CD8-positive, alpha-beta memory T cell (primary cell): Measurements from ENCODE around the gene PIP4K2B. TPM values are rescaled to one million over a fixed set of nuclear protein-coding genes. Genes with fewer than 3 reads are reported as not detected.

ENCODE experiments used
- CTCF ChIA-PET: fragments of 350-600 bp; sonication (Branson Sonifier 250); formaldehyde crosslinking; loops from one replicate; lab custom pipeline; 2021; ENCODE audit warnings: antibody characterized with exemption; lab: Charles Lee
- POLR2A ChIA-PET: fragments of 350-600 bp; sonication (Branson Sonifier 250); formaldehyde crosslinking; loops from one replicate; lab custom pipeline; 2021; ENCODE audit warnings: antibody characterized with exemption; lab: Charles Lee
- DNase-seq, 5 donors: peaks; one replicate each; pipeline versions ENCODE4 v3.0.0 to v3.0.0-alpha.2; 2020 to 2022; ENCODE audit warnings: mixed read lengths in 1 of 5
- H3K27ac ChIP-seq: one replicate; pipeline ENCODE4 v1.7.0; 2013; ENCODE audit warnings: low read depth, mild to moderate bottlenecking, low read length, moderate library complexity
- H3K27me3 ChIP-seq: 2 replicates; pipeline ENCODE4 v1.7.0; 2013; ENCODE audit warnings: low read length, mild to moderate bottlenecking; ENCODE audit not compliant: insufficient read depth, poor library complexity, severe bottlenecking
- H3K36me3 ChIP-seq: 2 replicates; pipeline ENCODE4 v1.7.0; 2013; ENCODE audit warnings: mild to moderate bottlenecking, low read length, moderate library complexity; ENCODE audit not compliant: insufficient read depth
- H3K4me1 ChIP-seq: 2 replicates; pipeline ENCODE4 v1.7.0; 2013; ENCODE audit warnings: mild to moderate bottlenecking, low read length, moderate library complexity; ENCODE audit not compliant: insufficient read depth
- H3K4me3 ChIP-seq: 2 replicates; pipeline ENCODE4 v1.7.0; 2013; ENCODE audit warnings: mild to moderate bottlenecking, low read length
- H3K9me3 ChIP-seq: 2 replicates; pipeline ENCODE4 v1.7.0; 2013; ENCODE audit warnings: mild to moderate bottlenecking, low read length
- H3K27ac Mint-ChIP-seq, 8 donors: one replicate each; pipeline ENCODE4 v1.8.0; 2020 to 2021; ENCODE audit warnings: mixed read lengths in 8 of 8, mild to moderate bottlenecking in 6 of 8, inconsistent platforms in 3 of 8, moderate library complexity in 3 of 8
- H3K27me3 Mint-ChIP-seq, 2 donors: one replicate each; pipeline ENCODE4 v1.8.0; 2020 to 2021; ENCODE audit warnings: mixed read lengths in 2 of 2, mild to moderate bottlenecking in 1 of 2, moderate library complexity in 1 of 2
- H3K36me3 Mint-ChIP-seq, 3 donors: one replicate each; pipeline ENCODE4 v1.8.0; 2020 to 2021; ENCODE audit warnings: mixed read lengths in 3 of 3, inconsistent platforms in 1 of 3, mild to moderate bottlenecking in 1 of 3
- H3K4me1 Mint-ChIP-seq, 3 donors: one replicate each; pipeline ENCODE4 v1.8.0; 2020 to 2021; ENCODE audit warnings: mixed read lengths in 3 of 3, inconsistent platforms in 1 of 3, mild to moderate bottlenecking in 1 of 3
- H3K4me3 Mint-ChIP-seq, 7 donors: one replicate each; pipeline ENCODE4 v1.8.0; 2020 to 2021; ENCODE audit warnings: mixed read lengths in 7 of 7, mild to moderate bottlenecking in 6 of 7, moderate library complexity in 4 of 7, inconsistent platforms in 2 of 7
- H3K9me3 Mint-ChIP-seq, 5 donors: one replicate each; pipeline ENCODE4 v1.8.0; 2020 to 2022; ENCODE audit warnings: mixed read lengths in 5 of 5, mild to moderate bottlenecking in 3 of 5, moderate library complexity in 2 of 5, inconsistent platforms in 1 of 5
- polyA plus RNA-seq: library from polyadenylated mRNA; unstranded; fragments of 300-500 nt; fragmentation: Illumina TruSeq; gene quantifications from one replicate; pipeline ENCODE4 v1.2.3, GENCODE V29; 2021
- total RNA-seq, 2 experiments: library from RNA; stranded (reverse); gene quantifications; one replicate each; pipeline ENCODE4 v1.2.3, GENCODE V29; 2021

Gene PIP4K2B
- total and polyA plus RNA-seq, 3 experiments from 2014 or later: 17.4 to 44.6 (median 43.4) TPM

DNA sequence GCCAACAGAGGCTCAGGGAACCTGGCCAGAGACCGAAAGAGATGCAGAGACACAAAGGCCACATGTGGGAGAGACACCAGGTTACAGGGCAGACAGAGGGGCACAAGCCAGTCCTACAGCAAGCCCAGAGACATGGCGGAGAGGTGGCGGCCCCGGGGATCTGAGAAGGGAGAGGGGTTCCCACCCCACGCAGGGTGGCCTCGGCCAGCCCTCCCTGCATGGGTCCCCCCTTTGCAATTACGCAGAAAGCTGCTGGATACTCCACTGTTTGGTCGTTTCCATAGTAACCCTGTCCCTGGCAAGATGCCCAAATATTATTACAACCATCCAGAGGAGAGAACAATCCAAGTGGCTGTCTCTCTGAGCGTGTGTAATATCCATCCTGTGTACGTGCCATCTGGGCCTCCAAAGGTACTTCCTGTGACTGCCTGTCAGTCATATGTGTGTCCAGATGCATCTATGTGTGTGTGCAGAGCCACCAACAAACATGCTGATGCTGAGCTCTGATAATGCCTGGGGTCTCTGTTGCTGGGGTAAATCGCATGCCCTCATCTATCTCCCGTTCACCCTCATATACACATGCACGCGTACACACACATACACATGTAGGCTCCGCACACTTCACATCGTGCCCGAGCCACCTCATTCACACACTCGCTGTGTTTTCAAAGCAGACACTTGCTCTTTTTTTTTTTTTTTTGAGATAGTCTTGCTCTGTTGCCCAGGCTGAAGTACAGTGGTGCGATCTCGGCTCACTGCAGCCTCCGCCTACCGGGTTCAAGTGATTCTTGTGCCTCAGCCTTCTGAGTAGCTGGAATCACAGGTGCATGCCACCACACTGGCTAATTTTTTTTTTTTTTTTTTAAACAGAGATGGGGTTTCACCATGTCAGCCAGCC is 56.7 kb downstream of the PIP4K2B start:
- no peak for DNase-seq
- Histone ChIP-seq H3K27me3 (peaks cover 11% of the 10 kb centered on the region), H3K36me3 (no peaks in the 10 kb centered on the region), H3K4me1 (peaks cover 8% of the 10 kb centered on the region), H3K27ac (no peak overlapping the region), H3K9me3 (no peaks in the 10 kb centered on the region), H3K4me3 (no peak overlapping the region)
- H3K27me3 Mint-ChIP-seq: peaks cover 29 to 37% of the 10 kb centered on the region in 2 donors
- ChIA-PET POLR2A (interaction anchor here (0.7 kb wide), 1 partner anchor 9 kb away, joined by 7 read pairs; no protein-coding TSS in a partner anchor), CTCF (no interaction called here)
- H3K36me3 Mint-ChIP-seq: no peaks in the 10 kb centered on the region
- H3K4me1 Mint-ChIP-seq: peaks cover 6 to 10% (median 8%) of the 10 kb centered on the region in 3 donors
- H3K4me3 Mint-ChIP-seq: no peak overlapping the region
- peak overlapping the region in 1 of 8 donors; percentile 64 for H3K27ac Mint-ChIP-seq
- H3K9me3 Mint-ChIP-seq: no peaks in the 10 kb centered on the region

DNA sequence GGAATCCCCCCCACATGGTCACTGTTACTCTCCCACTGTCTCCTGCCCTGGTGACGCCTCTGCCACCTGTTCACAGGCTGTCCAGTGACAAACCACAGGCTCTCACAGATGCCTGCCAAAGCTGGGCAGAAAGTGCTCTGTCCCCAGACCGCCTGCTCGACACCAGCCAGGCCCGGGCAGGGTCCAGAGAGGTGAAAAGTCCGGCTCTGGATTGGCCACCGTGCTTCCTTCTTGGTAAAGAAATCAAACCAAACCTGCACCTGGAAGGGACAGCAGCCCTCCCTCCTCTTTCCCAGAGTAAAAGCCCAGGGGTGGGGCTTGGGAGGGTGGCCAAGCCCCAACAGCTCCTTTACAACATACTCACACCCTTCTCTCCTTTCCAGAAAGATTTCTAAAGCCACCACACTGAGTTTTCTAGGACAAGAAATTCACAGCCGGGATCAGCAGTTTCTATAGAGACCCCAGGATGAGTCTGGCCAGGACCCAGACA is 57.4 kb downstream of the PIP4K2B start:
- no peak overlapping the region for H3K4me3 Mint-ChIP-seq
- no peak for DNase-seq
- Histone ChIP-seq H3K36me3 (no peaks in the 10 kb centered on the region), H3K4me1 (peaks cover 6% of the 10 kb centered on the region), H3K27me3 (peaks cover 7% of the 10 kb centered on the region), H3K4me3 (no peak overlapping the region), H3K9me3 (no peaks in the 10 kb centered on the region), H3K27ac (no peak overlapping the region)
- H3K9me3 Mint-ChIP-seq: no peaks in the 10 kb centered on the region
- ChIA-PET CTCF (no interaction called here), POLR2A (no interaction called here)
- no peaks in the 10 kb centered on the region for H3K36me3 Mint-ChIP-seq
- peak overlapping the region in 1 of 8 donors; percentile 64 for H3K27ac Mint-ChIP-seq
- H3K27me3 Mint-ChIP-seq: peaks cover 29 to 37% of the 10 kb centered on the region in 2 donors
- H3K4me1 Mint-ChIP-seq: peaks cover 6 to 9% (median 8%) of the 10 kb centered on the region in 3 donors

DNA sequence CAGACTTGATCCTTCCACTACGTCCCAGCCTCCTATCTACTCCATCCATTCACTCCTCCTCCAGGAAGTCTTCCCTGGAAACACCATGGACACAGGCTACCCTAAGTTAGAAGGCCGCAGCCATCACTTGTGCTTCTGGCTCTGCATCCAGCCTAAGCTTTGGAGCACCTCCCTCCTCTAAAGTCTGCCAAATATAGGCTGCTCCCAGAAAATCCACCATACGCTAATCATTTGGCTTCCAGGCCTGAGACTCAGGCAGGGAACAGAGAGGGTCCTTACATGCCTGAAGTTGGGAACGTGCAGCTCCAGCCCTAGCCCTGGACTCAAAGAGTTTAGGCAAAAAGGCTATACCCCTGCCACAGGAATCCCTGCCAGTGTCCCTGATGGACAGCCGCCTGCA is 57.9 kb downstream of the PIP4K2B start:
- POLR2A ChIA-PET: no interaction called here
- no peak overlapping the region for H3K4me3 ChIP-seq
- peaks cover under 1% of the 10 kb centered on the region for H3K4me1 ChIP-seq
- H3K27me3 ChIP-seq: peaks cover 2% of the 10 kb centered on the region
- H3K4me3 Mint-ChIP-seq: no peak overlapping the region
- no peak overlapping the region for H3K27ac ChIP-seq
- no peak overlapping the region for H3K27ac Mint-ChIP-seq
- peaks cover 23 to 32% of the 10 kb centered on the region in 2 donors for H3K27me3 Mint-ChIP-seq
- H3K4me1 Mint-ChIP-seq: peaks cover 1 to 7% (median 4%) of the 10 kb centered on the region in 3 donors
- no peaks in the 10 kb centered on the region for H3K9me3 Mint-ChIP-seq
- CTCF ChIA-PET: no interaction called here
- no peaks in the 10 kb centered on the region for H3K9me3 ChIP-seq
- no peak for DNase-seq
- no peaks in the 10 kb centered on the region for H3K36me3 Mint-ChIP-seq
- H3K36me3 ChIP-seq: no peaks in the 10 kb centered on the region

DNA sequence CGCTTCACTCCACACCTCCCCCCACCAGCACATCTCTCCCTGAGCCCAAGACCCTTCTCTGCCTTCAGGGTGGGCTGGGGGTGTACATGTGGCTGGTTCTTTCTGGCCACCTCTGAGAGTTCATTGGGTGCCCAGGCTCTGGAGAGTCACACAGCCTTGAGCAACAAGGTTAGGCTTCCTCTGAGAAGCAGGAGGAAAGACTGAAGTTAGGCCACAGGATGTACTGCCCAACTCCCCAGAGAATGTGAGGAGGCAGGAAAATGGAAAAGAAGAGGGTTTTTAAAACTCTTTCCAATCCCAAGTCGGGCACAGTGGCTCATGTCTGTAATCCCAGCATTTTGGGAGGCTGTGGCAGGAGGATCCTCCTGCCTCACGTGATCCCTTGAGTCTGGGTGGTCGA is 58.5 kb downstream of the PIP4K2B start:
- Mint-ChIP-seq H3K36me3 (no peaks in the 10 kb centered on the region), H3K4me1 (peaks cover 0 to under 1% (median 0%) of the 10 kb centered on the region in 3 donors), H3K9me3 (no peaks in the 10 kb centered on the region), H3K27ac (no peak overlapping the region), H3K27me3 (peaks cover 17 to 25% of the 10 kb centered on the region in 2 donors), H3K4me3 (no peak overlapping the region)
- H3K36me3 ChIP-seq: no peaks in the 10 kb centered on the region
- H3K27ac ChIP-seq: no peak overlapping the region
- no peaks in the 10 kb centered on the region for H3K4me1 ChIP-seq
- ChIA-PET POLR2A (no interaction called here), CTCF (no interaction called here)
- no peaks in the 10 kb centered on the region for H3K9me3 ChIP-seq
- no peak overlapping the region for H3K4me3 ChIP-seq
- no peak for DNase-seq
- no peaks in the 10 kb centered on the region for H3K27me3 ChIP-seq

DNA sequence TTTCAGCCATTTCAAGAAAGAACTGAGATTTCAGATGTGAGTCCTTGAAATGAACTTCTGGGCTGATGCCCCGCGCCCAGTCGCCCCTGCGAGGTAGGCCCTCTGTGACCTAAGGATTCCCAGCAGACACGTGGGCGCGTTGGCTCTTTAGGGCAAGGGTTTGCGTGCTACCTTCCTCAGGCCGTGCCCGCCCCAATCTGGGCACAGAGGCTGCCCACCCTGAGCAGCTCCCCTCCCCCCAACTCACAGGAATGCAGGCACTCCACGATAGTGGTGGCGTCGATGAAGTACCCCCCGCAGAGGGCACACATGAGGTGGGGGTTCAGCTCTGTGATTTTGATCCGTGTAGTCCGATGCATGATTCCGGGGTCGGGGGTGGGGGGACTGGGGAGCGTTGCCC is 59.3 kb downstream of the PIP4K2B start:
- Mint-ChIP-seq H3K4me3 (no peak overlapping the region), H3K36me3 (no peaks in the 10 kb centered on the region), H3K4me1 (peaks cover under 1 to 4% (median under 1%) of the 10 kb centered on the region in 3 donors), H3K27ac (no peak overlapping the region), H3K27me3 (peaks cover 10 to 22% of the 10 kb centered on the region in 2 donors), H3K9me3 (no peaks in the 10 kb centered on the region)
- ChIA-PET CTCF (no interaction called here), POLR2A (no interaction called here)
- no peaks in the 10 kb centered on the region for H3K9me3 ChIP-seq
- H3K27ac ChIP-seq: no peak overlapping the region
- DNase-seq: no peak
- H3K4me1 ChIP-seq: no peaks in the 10 kb centered on the region
- H3K36me3 ChIP-seq: no peaks in the 10 kb centered on the region
- no peak overlapping the region for H3K4me3 ChIP-seq
- no peaks in the 10 kb centered on the region for H3K27me3 ChIP-seq

DNA sequence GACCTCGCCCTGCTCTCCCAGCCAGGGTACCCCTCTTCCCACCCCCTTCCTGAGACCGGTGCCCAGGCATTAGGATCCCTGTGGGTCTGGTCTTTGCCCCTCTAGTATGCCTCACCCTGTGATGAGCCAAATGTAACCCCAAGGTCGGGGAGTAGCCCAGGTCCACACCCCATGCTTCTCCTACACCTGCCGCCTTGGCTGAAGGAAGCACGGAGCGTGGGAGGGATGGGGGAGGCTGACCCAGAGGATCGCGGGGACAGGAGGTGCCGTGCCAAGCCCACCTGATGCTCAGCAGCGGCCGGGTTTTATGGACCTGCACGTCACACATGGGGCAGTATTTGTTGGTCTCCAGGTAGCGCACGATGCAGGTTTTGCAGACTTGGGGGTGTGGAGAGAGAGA is 60.1 kb downstream of the PIP4K2B start:
- CTCF ChIA-PET: no interaction called here
- Histone ChIP-seq H3K27ac (no peak overlapping the region), H3K36me3 (no peaks in the 10 kb centered on the region), H3K9me3 (no peaks in the 10 kb centered on the region), H3K27me3 (no peaks in the 10 kb centered on the region), H3K4me3 (no peak overlapping the region), H3K4me1 (peaks cover 5% of the 10 kb centered on the region)
- Mint-ChIP-seq H3K27me3 (peaks cover 3 to 16% of the 10 kb centered on the region in 2 donors), H3K27ac (peak overlapping the region in 1 of 8 donors; percentile 88), H3K4me1 (peaks cover 4 to 12% (median 8%) of the 10 kb centered on the region in 3 donors), H3K36me3 (no peaks in the 10 kb centered on the region), H3K9me3 (no peaks in the 10 kb centered on the region), H3K4me3 (no peak overlapping the region)
- POLR2A ChIA-PET: no interaction called here
- DNase-seq: no peak

DNA sequence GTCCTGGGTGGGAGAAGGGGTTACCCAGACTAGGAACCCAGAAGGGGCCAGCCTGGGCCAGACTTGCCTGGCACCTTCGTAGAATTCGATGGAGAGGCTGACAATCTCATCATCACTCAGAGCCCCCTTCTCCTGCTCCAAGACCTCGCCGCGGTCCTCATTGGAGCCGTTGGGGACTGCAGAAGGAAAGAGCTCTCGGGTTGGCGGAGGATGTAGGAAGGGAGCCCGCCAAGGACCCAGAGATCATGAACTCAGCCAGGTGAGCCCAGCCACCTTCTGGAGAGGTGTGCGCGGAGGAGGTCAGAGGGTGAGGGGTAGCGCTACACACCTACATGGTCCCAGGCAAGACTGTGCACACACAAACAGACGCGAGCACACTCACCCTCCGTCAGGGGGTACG is 60.7 kb downstream of the PIP4K2B start:
- H3K27ac Mint-ChIP-seq: no peak overlapping the region
- ChIA-PET CTCF (interaction anchor here (5.4 kb wide), 1 partner anchor 63 kb away, joined by 140 read pairs; the partner anchor contains the start of gene EPOP), POLR2A (no interaction called here)
- peaks cover 9 to 18% (median 14%) of the 10 kb centered on the region in 3 donors for H3K4me1 Mint-ChIP-seq
- H3K4me3 Mint-ChIP-seq: no peak overlapping the region
- Histone ChIP-seq H3K36me3 (no peaks in the 10 kb centered on the region), H3K4me3 (no peak overlapping the region), H3K27me3 (no peaks in the 10 kb centered on the region), H3K27ac (no peak overlapping the region), H3K4me1 (peaks cover 11% of the 10 kb centered on the region), H3K9me3 (no peaks in the 10 kb centered on the region)
- peaks cover 3 to 13% of the 10 kb centered on the region in 2 donors for H3K27me3 Mint-ChIP-seq
- H3K36me3 Mint-ChIP-seq: peaks cover 0 to under 1% (median 0%) of the 10 kb centered on the region in 3 donors
- DNase-seq: no peak
- no peaks in the 10 kb centered on the region for H3K9me3 Mint-ChIP-seq
